GM12878 (cell line): ENCODE data around the gene SLC24A3. TPM values are rescaled to one million over a fixed set of nuclear protein-coding genes. Genes with fewer than 3 reads are reported as not detected.

Experiments used
- ATAC-seq: fragments of 200-7000 bp; cut with Tn5 transposase; 3 replicates; pipeline ENCODE4 v1.9.1; 2020; ENCODE audit warnings: mild to moderate bottlenecking, moderate library complexity
- BruUV-seq: library from RNA; stranded (reverse); fragments of 400-500 nt; replicated peaks from 2 replicates; lab custom pipeline; 2021; lab: Mats Ljungman, UMichigan
- CTCF ChIA-PET: fragments of 300-600 bp; sonication (Branson Sonifier 250); formaldehyde crosslinking; extraction: SDS; loops from one replicate; lab custom pipeline; 2021; ENCODE audit warnings: inconsistent platforms; lab: Yijun Ruan, JAX
- POLR2A ChIA-PET: fragments of 350-600 bp; formaldehyde crosslinking; extraction: SDS; loops from one replicate; lab custom pipeline; 2021; ENCODE audit warnings: inconsistent platforms; lab: Charles Lee
- RAD21 ChIA-PET: fragments of 300-600 bp; sonication (Branson Sonifier 250); formaldehyde crosslinking; loops from one replicate; lab custom pipeline; 2023; ENCODE audit warnings: antibody characterized with exemption; ENCODE audit not compliant: unreplicated experiment; lab: Charles Lee
- SMC1A ChIA-PET: fragments of 300-600 bp; sonication (Branson Sonifier 250); formaldehyde crosslinking; loops from one replicate; lab custom pipeline; 2023; ENCODE audit not compliant: unreplicated experiment, uncharacterized antibody; lab: Charles Lee
- DNase-seq: peaks from one replicate; pipeline ENCODE4 v3.0.0-alpha.2; 2011; ENCODE audit warnings: low read depth, low spot score
- FAIRE-seq: peaks from 3 replicates; lab custom pipeline; 2011; peaks lifted over from hg19 to GRCh38; lab: Jason Lieb, UNC
- H2AFZ ChIP-seq: 2 replicates; pipeline ENCODE4 v1.6.0; 2011; ENCODE audit warnings: low read depth, low read length, control low read depth; ENCODE audit not compliant: control insufficient read depth
- H3K27ac ChIP-seq: 2 replicates; pipeline ENCODE4 v1.5.1; 2011; ENCODE audit warnings: control low read depth; ENCODE audit not compliant: control insufficient read depth, insufficient read depth
- H3K27me3 ChIP-seq, 2 experiments: replicated peaks in 1 of 2; 2 replicates each; pipeline versions ENCODE4 v1.6.0 to v1.6.1; 2011; ENCODE audit warnings: low read length in 1 of 2; ENCODE audit not compliant: control insufficient read depth in 2 of 2, insufficient read depth in 2 of 2
- H3K36me3 ChIP-seq, 2 experiments: 2 replicates each; pipeline ENCODE4 v1.5.1; 2011; ENCODE audit warnings: low read length in 1 of 2; ENCODE audit not compliant: control insufficient read depth in 2 of 2, insufficient read depth in 2 of 2
- H3K4me1 ChIP-seq: 2 replicates; pipeline ENCODE4 v1.6.1; 2011; ENCODE audit warnings: mild to moderate bottlenecking, low read length, moderate library complexity, mixed read lengths; ENCODE audit not compliant: control insufficient read depth, insufficient read depth
- H3K4me2 ChIP-seq: 2 replicates; pipeline ENCODE4 v1.6.0; 2011; ENCODE audit warnings: control low read depth; ENCODE audit not compliant: control insufficient read depth, insufficient read depth
- H3K4me3 ChIP-seq: fragments of 200-600 bp; sonication (generic); 2 replicates; pipeline ENCODE4 v1.5.1; 2016
- H3K79me2 ChIP-seq: 2 replicates; pipeline ENCODE4 v1.6.0; 2011; ENCODE audit warnings: low read length; ENCODE audit not compliant: control insufficient read depth, insufficient read depth
- H3K9ac ChIP-seq: 2 replicates; pipeline ENCODE4 v1.8.0; 2011; ENCODE audit warnings: low read length, control low read depth, mixed read lengths; ENCODE audit not compliant: control insufficient read depth, insufficient read depth
- H3K9me3 ChIP-seq: replicated peaks from 3 replicates; pipeline ENCODE4 v1.5.1; 2011; ENCODE audit warnings: mild to moderate bottlenecking, low read length; ENCODE audit not compliant: control insufficient read depth, insufficient read depth
- H4K20me1 ChIP-seq: 2 replicates; pipeline ENCODE4 v1.6.0; 2011; ENCODE audit not compliant: control insufficient read depth, insufficient read depth
- ATF3 ChIP-seq: IDR thresholded peaks from 2 replicates; pipeline ENCODE4 v1.6.1; 2011; ENCODE audit warnings: low read depth, mild to moderate bottlenecking, low read length, moderate library complexity, borderline replicate concordance; ENCODE audit errors: extremely low read depth
- BMI1 ChIP-seq: fragments of 450-650 bp; IDR thresholded peaks from 2 replicates; pipeline ENCODE4 v1.6.1; 2016; ENCODE audit warnings: mild to moderate bottlenecking, moderate library complexity, borderline replicate concordance
- CBX5 ChIP-seq: sonication (generic); IDR thresholded peaks from 2 replicates; pipeline ENCODE4 v1.6.1; 2016; ENCODE audit warnings: low read depth, moderate library complexity, mild to moderate bottlenecking, inconsistent platforms
- E2F8 ChIP-seq: fragments of 450-650 bp; IDR thresholded peaks from 2 replicates; pipeline ENCODE4 v1.6.1; 2018; ENCODE audit warnings: mild to moderate bottlenecking, low read depth, moderate library complexity; ENCODE audit not compliant: partially characterized antibody
- HSF1 ChIP-seq: fragments of 150-350 bp; IDR thresholded peaks from 2 replicates; pipeline ENCODE4 v1.6.1; 2014; ENCODE audit warnings: mild to moderate bottlenecking, low read depth, low read length
- IKZF2 ChIP-seq, 2 experiments: fragments of 450-650 bp; IDR thresholded peaks; 2 replicates each; pipeline ENCODE4 v1.6.1; 2017; ENCODE audit warnings: mild to moderate bottlenecking in 2 of 2, moderate library complexity in 2 of 2
- IRF3 ChIP-seq: fragments of 450-650 bp; IDR thresholded peaks from 2 replicates; pipeline ENCODE4 v1.6.1; 2014; ENCODE audit warnings: mild to moderate bottlenecking
- MEF2A ChIP-seq: IDR thresholded peaks from 2 replicates; pipeline ENCODE4 v1.6.1; 2011; ENCODE audit warnings: low read depth, mild to moderate bottlenecking, low read length, moderate library complexity; ENCODE audit not compliant: insufficient read depth
- NBN ChIP-seq: fragments of 450-650 bp; IDR thresholded peaks from 2 replicates; pipeline ENCODE4 v1.6.1; 2016
- RUNX3 ChIP-seq: IDR thresholded peaks from 2 replicates; pipeline ENCODE4 v1.6.1; 2012; ENCODE audit warnings: low read length, inconsistent platforms
- SIX5 ChIP-seq: IDR thresholded peaks from 2 replicates; pipeline ENCODE4 v1.6.1; 2011; ENCODE audit warnings: mild to moderate bottlenecking, low read depth, low read length, moderate library complexity; ENCODE audit not compliant: severe bottlenecking
- SMARCA5 ChIP-seq: fragments of 450-650 bp; IDR thresholded peaks from 2 replicates; pipeline ENCODE4 v1.6.1; 2017; ENCODE audit warnings: mild to moderate bottlenecking
- ZNF274 ChIP-seq: IDR thresholded peaks from one replicate; pipeline ENCODE4 v1.8.0; 2011; ENCODE audit not compliant: insufficient read length, insufficient read depth
- ZNF622 ChIP-seq: fragments of 450-650 bp; IDR thresholded peaks from 2 replicates; pipeline ENCODE4 v1.6.1; 2017; ENCODE audit warnings: mild to moderate bottlenecking, inconsistent platforms
- ZNF687 ChIP-seq: fragments of 450-650 bp; IDR thresholded peaks from 2 replicates; pipeline ENCODE4 v1.6.1; 2017; ENCODE audit warnings: mild to moderate bottlenecking, moderate library complexity
- ZZZ3 ChIP-seq: IDR thresholded peaks from 2 replicates; pipeline ENCODE4 v1.6.1; 2011; ENCODE audit warnings: low read depth; ENCODE audit not compliant: control insufficient read depth, insufficient read length
- WGBS: methylation state at CpG from one replicate; pipeline ENCODE4 v1.1.6; 2016; ENCODE audit warnings: low lambda C conversion rate; ENCODE audit not compliant: insufficient replicate concordance, insufficient coverage; ENCODE audit errors: missing lambda C conversion rate; 5-methylcytosine and 5-hydroxymethylcytosine counted together
- in situ Hi-C: fragments of 300-500 bp; cut with MboI; formaldehyde crosslinking; loops from 9 replicates; pipeline ENCODE4 v1.14.3; 2018; ENCODE audit warnings: mixed read lengths
- intact Hi-C: fragments of 100-400 bp; cut with micrococcal nuclease; formaldehyde crosslinking; loops from one replicate; pipeline ENCODE4 v1.14.2; 2022; ENCODE audit not compliant: unreplicated experiment
- polyA plus RNA-seq, 11 experiments: library from polyadenylated mRNA; depleted of rRNA in 4 of 11; unstranded in 6 of 11; stranded (reverse) in 5 of 11; fragments of >200 nt; fragmentation: Nextera tagmentation in 4 of 11; fragmentation: Illumina TruSeq in 1 of 11; extraction: Ambion mirVana in 4 of 11; extraction: Trizol in 1 of 11; gene quantifications; 1 replicate in 1 of 11; 2 replicates in 10 of 11; pipeline versions ENCODE4 v1.2.1 to v1.2.3, GENCODE V29; 2011 to 2016; ENCODE audit warnings: inconsistent platforms in 2 of 11, missing spikeins in 2 of 11, low read depth in 1 of 11
- total RNA-seq, 4 experiments: library from RNA; depleted of rRNA in 3 of 4; stranded (reverse); fragments of >200 nt in 3 of 4; fragmentation: Illumina TruSeq in 1 of 4; extraction: Trizol in 1 of 4; gene quantifications; 2 replicates each; pipeline versions ENCODE4 v1.2.1 to v1.2.3, GENCODE V29; 2013 to 2021

SLC24A3 gene
- total and polyA plus RNA-seq, 10 of the 15 experiments (the other 5 are each of a cell fraction or from before 2014, with no cell fraction given): 0.04 TPM; not detected in 9

- FAIRE-seq (no peak), DNase-seq (no peak), ATAC-seq (no peak)
- WGBS: 0% methylated on average over 1 of the region's 1 CpG
- H3K4me1 ChIP-seq: no peaks in the 10 kb centered on the region
- H3K79me2 ChIP-seq: no peaks in the 10 kb centered on the region
- H3K4me2 ChIP-seq: no peak overlapping the region
- no peaks in the 10 kb centered on the region for H3K27me3 ChIP-seq
- no peak overlapping the region for H3K9ac ChIP-seq
- in situ Hi-C loops: no loop called here
- BruUV-seq: no TSS peak
- no peak overlapping the region for H3K4me3 ChIP-seq
- CTCF ChIA-PET: no interaction called here
- RAD21 ChIA-PET: no interaction called here
- H3K9me3 ChIP-seq: no peaks in the 10 kb centered on the region
- H4K20me1 ChIP-seq: no peaks in the 10 kb centered on the region
- SMC1A ChIA-PET: interaction anchor here (0.6 to 0.7 kb wide), 2 partner anchors 165 to 207 kb away, joined by 3 read pairs; no protein-coding TSS in a partner anchor
- intact Hi-C loops: no loop called here
- POLR2A ChIA-PET: interaction anchor here (0.7 kb wide), 1 partner anchor 881 kb away, joined by 8 read pairs; no protein-coding TSS in a partner anchor
- H2AFZ ChIP-seq: no peak overlapping the region
- H3K36me3 ChIP-seq: no peaks in the 10 kb centered on the region
- H3K27ac ChIP-seq: no peak overlapping the region
- TF ChIP-seq ZNF274 (no peak), IRF3 (no peak), ZNF687 (no peak), NBN (no peak), SIX5 (no peak), E2F8 (no peak), ATF3 (no peak), BMI1 (no peak), ZNF622 (no peak), HSF1 (no peak), MEF2A (no peak), CBX5 (no peak), ZZZ3 (no peak), SMARCA5 (no peak), RUNX3 (no peak), IKZF2 (IDR thresholded peaks at IDR 0.05) (no peak)
These were observed 185.2 kb downstream of the SLC24A3 start for GRCh38 chr20:19397666-19398065.
